H1 (cell line): ENCODE results near the gene ARHGAP22. TPM values are rescaled to one million over a fixed set of nuclear protein-coding genes. Genes with fewer than 3 reads are reported as not detected.

Experiments used
- CTCF ChIA-PET: fragments of 300-600 bp; sonication (Branson Sonifier 250); formaldehyde crosslinking; loops from one replicate; lab custom pipeline; 2021; ENCODE audit not compliant: partially characterized antibody; lab: Charles Lee
- POLR2A ChIA-PET: fragments of 300-600 bp; sonication (Branson Sonifier 250); formaldehyde crosslinking; loops from one replicate; lab custom pipeline; 2021; ENCODE audit warnings: inconsistent platforms; ENCODE audit not compliant: partially characterized antibody; lab: Charles Lee
- DNase-seq, 2 experiments: peaks; one replicate each; pipeline versions ENCODE4 v3.0.0 to v3.0.0-alpha.2; 2010 to 2022; ENCODE audit warnings: low spot score in 2 of 2, low read depth in 1 of 2, mixed read lengths in 1 of 2
- FAIRE-seq: peaks from 2 replicates; lab custom pipeline; 2011; peaks lifted over from hg19 to GRCh38; lab: Jason Lieb, UNC
- H2AFZ ChIP-seq: 2 replicates; pipeline ENCODE4 v1.8.1; 2012; ENCODE audit warnings: low read length, inconsistent platforms
- H2AK5ac ChIP-seq: 2 replicates; pipeline ENCODE4 v1.6.1; 2013; ENCODE audit warnings: low read depth, low read length
- H2BK120ac ChIP-seq: replicated peaks from 2 replicates; pipeline ENCODE3; 2013; ENCODE audit warnings: low read depth, low read length, inconsistent platforms
- H2BK12ac ChIP-seq: 2 replicates; pipeline ENCODE4 v1.6.1; 2013; ENCODE audit warnings: low read depth, low read length
- H2BK15ac ChIP-seq: 2 replicates; pipeline ENCODE4 v1.6.1; 2013; ENCODE audit warnings: low read length
- H2BK20ac ChIP-seq: 2 replicates; pipeline ENCODE4 v1.6.1; 2013; ENCODE audit warnings: low read length
- H2BK5ac ChIP-seq: 2 replicates; pipeline ENCODE4 v1.6.1; 2013; ENCODE audit warnings: low read depth, low read length
- H3K14ac ChIP-seq: 2 replicates; pipeline ENCODE4 v1.6.1; 2013; ENCODE audit warnings: inconsistent platforms; ENCODE audit not compliant: insufficient read length
- H3K18ac ChIP-seq: 2 replicates; pipeline ENCODE4 v1.6.1; 2013; ENCODE audit warnings: low read length; ENCODE audit errors: extremely low read depth
- H3K23ac ChIP-seq: 2 replicates; pipeline ENCODE4 v1.6.1; 2013; ENCODE audit warnings: inconsistent platforms; ENCODE audit not compliant: insufficient read length
- H3K23me2 ChIP-seq: 2 replicates; pipeline ENCODE4 v1.6.1; 2013; ENCODE audit warnings: low read depth, low read length
- H3K27ac ChIP-seq: 2 replicates; pipeline ENCODE4 v1.6.1; 2011; ENCODE audit warnings: low read depth, low read length, inconsistent platforms
- H3K27me3 ChIP-seq, 4 experiments: replicated peaks in 1 of 4; 1 replicate in 1 of 4; 2 replicates in 3 of 4; pipeline versions ENCODE4 v1.6.1 to v1.8.1; 2011 to 2013; ENCODE audit warnings: low read length in 3 of 4, mild to moderate bottlenecking in 3 of 4, inconsistent platforms in 2 of 4, mixed read lengths in 2 of 4, moderate library complexity in 1 of 4; ENCODE audit not compliant: control insufficient read depth in 3 of 4, insufficient read depth in 3 of 4; ENCODE audit errors: extremely low read depth in 1 of 4
- H3K36me3 ChIP-seq, 4 experiments: 2 replicates each; pipeline versions ENCODE4 v1.6.1 to v1.8.1; 2011 to 2013; ENCODE audit warnings: mild to moderate bottlenecking in 4 of 4, low read length in 3 of 4, moderate library complexity in 2 of 4, control low read depth in 1 of 4, inconsistent platforms in 1 of 4; ENCODE audit not compliant: insufficient read depth in 4 of 4, control insufficient read depth in 2 of 4
- H3K4ac ChIP-seq: replicated peaks from 2 replicates; pipeline ENCODE3; 2013; ENCODE audit warnings: low read length, low read depth, mixed read lengths, inconsistent platforms; ENCODE audit not compliant: insufficient read length
- H3K4me1 ChIP-seq, 4 experiments: replicated peaks in 1 of 4; 1 replicate in 1 of 4; 2 replicates in 3 of 4; pipeline versions ENCODE4 v1.6.1 to v1.8.1; 2011 to 2013; ENCODE audit warnings: low read length in 3 of 4, inconsistent platforms in 2 of 4, mixed read lengths in 1 of 4; ENCODE audit not compliant: insufficient read depth in 4 of 4, control insufficient read depth in 3 of 4
- H3K4me2 ChIP-seq, 2 experiments: 2 replicates each; pipeline versions ENCODE4 v1.6.1 to v1.8.1; 2011 to 2013; ENCODE audit warnings: low read depth in 2 of 2, low read length in 2 of 2, control low read depth in 1 of 2, inconsistent platforms in 1 of 2, mild to moderate bottlenecking in 1 of 2; ENCODE audit not compliant: insufficient read depth in 1 of 2
- H3K4me3 ChIP-seq, 4 experiments: fragments of 200-600, 300-600 bp in 1 of 4; sonication (generic), shearing (Covaris generic), sonication (Bioruptor Twin) in 1 of 4; 2 replicates each; pipeline versions ENCODE4 v1.5.1 to v1.8.1; 2011 to 2016; ENCODE audit warnings: low read length in 4 of 4, low read depth in 3 of 4, control low read depth in 2 of 4, inconsistent platforms in 2 of 4, mild to moderate bottlenecking in 2 of 4, mixed read lengths in 1 of 4, moderate library complexity in 1 of 4; ENCODE audit not compliant: insufficient read depth in 2 of 4; ENCODE audit errors: extremely low read depth in 1 of 4
- H3K56ac ChIP-seq: replicated peaks from 2 replicates; pipeline ENCODE3; 2013; ENCODE audit warnings: low read depth, mild to moderate bottlenecking, mixed read lengths, low read length, inconsistent platforms; ENCODE audit not compliant: insufficient read length
- H3K79me1 ChIP-seq: 2 replicates; pipeline ENCODE4 v1.6.1; 2013; ENCODE audit warnings: low read depth, low read length, control low read depth
- H3K79me2 ChIP-seq, 2 experiments: 2 replicates each; pipeline versions ENCODE4 v1.6.1 to v1.8.1; 2012 to 2013; ENCODE audit warnings: low read length in 2 of 2, mild to moderate bottlenecking in 2 of 2, inconsistent platforms in 1 of 2; ENCODE audit not compliant: insufficient read depth in 2 of 2, control insufficient read depth in 1 of 2
- H3K9ac ChIP-seq, 4 experiments: replicated peaks in 1 of 4; 1 replicate in 1 of 4; 2 replicates in 3 of 4; pipeline versions ENCODE4 v1.6.1 to v1.8.1; 2011 to 2013; ENCODE audit warnings: low read depth in 3 of 4, low read length in 3 of 4, control low read depth in 2 of 4, mild to moderate bottlenecking in 2 of 4, moderate library complexity in 2 of 4, inconsistent platforms in 1 of 4; ENCODE audit errors: extremely low read depth in 1 of 4
- H3K9me3 ChIP-seq, 2 experiments: 2 replicates each; pipeline versions ENCODE4 v1.6.1 to v1.8.1; 2012 to 2013; ENCODE audit warnings: mild to moderate bottlenecking in 2 of 2, moderate library complexity in 2 of 2, control low read depth in 1 of 2, inconsistent platforms in 1 of 2, low read depth in 1 of 2, low read length in 1 of 2, mixed read lengths in 1 of 2; ENCODE audit not compliant: insufficient read depth in 2 of 2
- H4K20me1 ChIP-seq, 2 experiments: replicated peaks in 1 of 2; 2 replicates each; pipeline versions ENCODE3 to v1.8.1; 2011 to 2013; ENCODE audit warnings: inconsistent platforms in 2 of 2, low read length in 2 of 2, mild to moderate bottlenecking in 1 of 2; ENCODE audit not compliant: insufficient read depth in 2 of 2, control insufficient read depth in 1 of 2
- H4K5ac ChIP-seq: 2 replicates; pipeline ENCODE4 v1.6.1; 2013; ENCODE audit warnings: low read length, low read depth, mixed read lengths, inconsistent platforms; ENCODE audit not compliant: insufficient read length
- H4K8ac ChIP-seq: 2 replicates; pipeline ENCODE4 v1.8.0; 2013; ENCODE audit warnings: mild to moderate bottlenecking, moderate library complexity, low read length, inconsistent platforms; ENCODE audit not compliant: insufficient read depth; ENCODE audit errors: extremely low read depth
- H4K91ac ChIP-seq: replicated peaks from 2 replicates; pipeline ENCODE3; 2013; ENCODE audit warnings: low read length, mixed read lengths, inconsistent platforms; ENCODE audit not compliant: insufficient read length
- CEBPB ChIP-seq: IDR thresholded peaks from 2 replicates; pipeline ENCODE4 v1.6.1; 2012; ENCODE audit warnings: low read depth, low read length
- CTBP2 ChIP-seq: IDR thresholded peaks from 2 replicates; pipeline ENCODE4 v1.7.0; 2011; ENCODE audit warnings: borderline replicate concordance, mild to moderate bottlenecking, moderate library complexity, mixed read lengths, low read length; ENCODE audit not compliant: insufficient read depth, insufficient read length
- FOSL1 ChIP-seq: IDR thresholded peaks from 2 replicates; pipeline ENCODE4 v1.6.1; 2011; ENCODE audit warnings: mild to moderate bottlenecking, low read depth, low read length, moderate library complexity; ENCODE audit not compliant: insufficient read depth
- JUND ChIP-seq: IDR thresholded peaks from 2 replicates; pipeline ENCODE4 v1.6.1; 2011; ENCODE audit warnings: mild to moderate bottlenecking, improper control_type of control experiment, low read length
- KDM4A ChIP-seq: IDR thresholded peaks from one replicate; pipeline ENCODE4 v1.7.1; 2012; ENCODE audit warnings: low read depth, mild to moderate bottlenecking, moderate library complexity, low read length, inconsistent platforms; ENCODE audit not compliant: severe bottlenecking
- NRF1 ChIP-seq: IDR thresholded peaks from 2 replicates; pipeline ENCODE4 v1.6.1; 2011; ENCODE audit warnings: mild to moderate bottlenecking, low read depth, low read length, improper control_type of control experiment
- RFX5 ChIP-seq: IDR thresholded peaks from 2 replicates; pipeline ENCODE4 v1.6.1; 2011; ENCODE audit warnings: low read depth, low read length, improper control_type of control experiment, borderline replicate concordance
- RNF2 ChIP-seq: fragments of 200-900, 300-1000 bp; sonication (generic); IDR thresholded peaks from 2 replicates; pipeline ENCODE4 v1.7.1; 2016; ENCODE audit warnings: borderline replicate concordance, low read depth, mild to moderate bottlenecking, antibody characterized with exemption, low read length; ENCODE audit not compliant: poor library complexity, severe bottlenecking; ENCODE audit errors: missing control alignments
- TEAD4 ChIP-seq: IDR thresholded peaks from 2 replicates; pipeline ENCODE4 v1.6.1; 2012; ENCODE audit warnings: low read depth, low read length, inconsistent platforms, mixed read lengths
- WGBS, 2 experiments: shearing (Covaris generic) in 1 of 2; methylation state at CpG; one replicate each; pipeline versions ENCODE4 v1.1.6 to v1.1.7; 2013 to 2015; ENCODE audit warnings: low lambda C conversion rate in 2 of 2, mixed read lengths in 2 of 2, inconsistent platforms in 1 of 2, low coverage in 1 of 2, missing lambda C conversion rate in 1 of 2; ENCODE audit not compliant: insufficient replicate concordance in 2 of 2, insufficient coverage in 1 of 2, insufficient read length in 1 of 2; ENCODE audit errors: extremely low coverage in 1 of 2, missing lambda C conversion rate in 1 of 2; 5-methylcytosine and 5-hydroxymethylcytosine counted together
- polyA plus RNA-seq, 7 experiments: library from polyadenylated mRNA; depleted of rRNA in 3 of 7; stranded (reverse) in 5 of 7; unstranded in 2 of 7; fragments of >200 nt in 5 of 7; fragments of 200-250 nt in 2 of 7; gene quantifications; 1 replicate in 5 of 7; 2 replicates in 1 of 7; 4 replicates in 1 of 7; pipeline versions ENCODE4 v1.2.1 to v1.2.3, GENCODE V29; 2011 to 2013; ENCODE audit warnings: missing spikeins in 2 of 7, mixed read lengths in 2 of 7
- total RNA-seq: library from RNA; stranded (reverse); fragmentation: NEBNext Ultra II Directional; extraction: Animal tissue kit (Norgen Biotek cat#: 25700); gene quantifications from 2 replicates; pipeline ENCODE4 v1.2.1, GENCODE V29; 2021
- TF ChIP-seq, protein P1 (sequence below): IDR thresholded peaks from 2 replicates; pipeline ENCODE4 v1.6.1; 2011; ENCODE audit warnings: low read length, improper control_type of control experiment

The ARHGAP22 gene
- total and polyA plus RNA-seq, 2 of the 8 experiments (the other 6 are each of a cell fraction or from before 2014, with no cell fraction given), result 3.6 to 11.2 TPM

GRCh38 chr10:48625826-48626134, 20.9 kb upstream of the ARHGAP22 start:
- POLR2A ChIA-PET, result no interaction called here
- WGBS, 2 experiments, result 73% methylated on average over 1 of the region's 1 CpG; no CpG with 5 or more reads in 1 of the 2 experiments
- CTCF ChIA-PET, result interaction anchor here (1.4 to 6.2 kb wide), 3 partner anchors 11 to 30 kb away, joined by 3 to 44 read pairs (median 16); no protein-coding TSS in a partner anchor
- TF ChIP-seq, protein P1, sequence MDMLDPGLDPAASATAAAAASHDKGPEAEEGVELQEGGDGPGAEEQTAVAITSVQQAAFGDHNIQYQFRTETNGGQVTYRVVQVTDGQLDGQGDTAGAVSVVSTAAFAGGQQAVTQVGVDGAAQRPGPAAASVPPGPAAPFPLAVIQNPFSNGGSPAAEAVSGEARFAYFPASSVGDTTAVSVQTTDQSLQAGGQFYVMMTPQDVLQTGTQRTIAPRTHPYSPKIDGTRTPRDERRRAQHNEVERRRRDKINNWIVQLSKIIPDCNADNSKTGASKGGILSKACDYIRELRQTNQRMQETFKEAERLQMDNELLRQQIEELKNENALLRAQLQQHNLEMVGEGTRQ, result no peak
- TF ChIP-seq CEBPB (no peak), JUND (no peak), KDM4A (no peak), FOSL1 (no peak), NRF1 (no peak), RNF2 (no peak), CTBP2 (no peak), RFX5 (no peak), TEAD4 (no peak)

More at GRCh38 chr10:48625826-48626134, 20.9 kb upstream of the ARHGAP22 start:
- no peaks in the 10 kb centered on the region for H3K36me3 ChIP-seq
- H2BK12ac ChIP-seq, result no peak overlapping the region
- no peak overlapping the region for H2AFZ ChIP-seq
- H3K14ac ChIP-seq, result no peak overlapping the region
- H3K4me1 ChIP-seq, result no peaks in the 10 kb centered on the region
- H4K8ac ChIP-seq, result no peak overlapping the region
- H3K27me3 ChIP-seq, result no peaks in the 10 kb centered on the region
- no peak overlapping the region for H3K4ac ChIP-seq
- no peak overlapping the region for H3K4me2 ChIP-seq
- peaks cover 4% of the 10 kb centered on the region; the same call in 1 of the 2 replicates for H3K23me2 ChIP-seq
- no peak overlapping the region for H3K9ac ChIP-seq
- H2BK20ac ChIP-seq, result no peak overlapping the region
- H2BK5ac ChIP-seq, result no peak overlapping the region
- no peaks in the 10 kb centered on the region for H3K79me2 ChIP-seq
- no peak for FAIRE-seq
- no peak overlapping the region for H3K56ac ChIP-seq
- H3K4me3 ChIP-seq, result no peak overlapping the region
- no peak for DNase-seq
- H3K18ac ChIP-seq, result no peak overlapping the region
- no peaks in the 10 kb centered on the region for H4K20me1 ChIP-seq
- no peak overlapping the region for H3K27ac ChIP-seq
- H4K91ac ChIP-seq, result no peak overlapping the region
- no peaks in the 10 kb centered on the region for H3K9me3 ChIP-seq
- H2BK15ac ChIP-seq, result no peak overlapping the region
- H3K23ac ChIP-seq, result no peak overlapping the region
- H2AK5ac ChIP-seq, result no peak overlapping the region
- no peaks in the 10 kb centered on the region for H3K79me1 ChIP-seq
- no peak overlapping the region for H2BK120ac ChIP-seq
- H4K5ac ChIP-seq, result no peak overlapping the region
